Activated CD8-positive, alpha-beta memory T cell treated with anti-CD3 and anti-CD28 coated beads for 36 hours (primary cell): Measurements from ENCODE around the gene LRRC8D. TPM values are rescaled to one million over a fixed set of nuclear protein-coding genes. Genes with fewer than 3 reads are reported as not detected.

Experiments
- CTCF ChIA-PET: fragments of 350-600 bp; sonication (Branson Sonifier 250); formaldehyde crosslinking; loops from one replicate; lab custom pipeline; 2021; ENCODE audit warnings: antibody characterized with exemption; lab: Charles Lee
- POLR2A ChIA-PET: fragments of 350-600 bp; sonication (Branson Sonifier 250); formaldehyde crosslinking; loops from one replicate; lab custom pipeline; 2021; ENCODE audit warnings: antibody characterized with exemption; lab: Charles Lee
- total RNA-seq, 2 experiments: library from RNA; stranded (reverse); gene quantifications; one replicate each; pipeline ENCODE4 v1.2.3, GENCODE V29; 2021

Gene LRRC8D
- total RNA-seq, 2 experiments from 2014 or later = 39.4 to 40.4 TPM

DNA sequence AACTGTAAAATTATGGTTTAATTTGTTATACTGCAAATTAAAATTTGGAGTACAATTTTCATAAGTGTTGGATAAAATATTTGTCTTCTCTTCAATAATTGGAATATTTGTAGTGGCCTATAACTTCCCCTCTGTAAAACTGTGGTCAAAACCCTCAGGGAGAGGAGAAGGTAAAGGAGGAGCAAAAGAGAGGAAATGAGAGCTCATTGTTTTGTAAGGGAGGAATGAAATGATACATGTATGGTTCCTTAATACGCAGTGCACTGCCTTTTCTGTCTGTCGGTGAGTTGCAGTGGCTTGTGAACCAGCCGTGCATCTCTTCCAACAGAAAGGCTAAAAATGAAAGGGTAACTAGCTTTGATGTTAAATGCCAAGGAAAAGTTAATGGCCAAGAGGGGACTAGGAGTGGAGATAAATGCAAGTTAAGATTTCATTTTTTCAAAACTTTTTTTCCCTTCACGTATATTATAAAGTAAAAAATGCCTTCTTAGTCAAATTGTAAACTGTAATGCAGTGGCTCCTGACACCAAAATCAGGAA lies 26.4 kb downstream of the LRRC8D start:
- POLR2A ChIA-PET = no interaction called here
- CTCF ChIA-PET = no interaction called here

GRCh38 chr1:89850844-89851415 lies 30.1 kb downstream of the LRRC8D start:
- CTCF ChIA-PET = interaction anchor here (0.7 to 1.0 kb wide), 2 partner anchors 17 to 136 kb away, joined by 3 read pairs; no protein-coding TSS in a partner anchor
- POLR2A ChIA-PET = no interaction called here

DNA sequence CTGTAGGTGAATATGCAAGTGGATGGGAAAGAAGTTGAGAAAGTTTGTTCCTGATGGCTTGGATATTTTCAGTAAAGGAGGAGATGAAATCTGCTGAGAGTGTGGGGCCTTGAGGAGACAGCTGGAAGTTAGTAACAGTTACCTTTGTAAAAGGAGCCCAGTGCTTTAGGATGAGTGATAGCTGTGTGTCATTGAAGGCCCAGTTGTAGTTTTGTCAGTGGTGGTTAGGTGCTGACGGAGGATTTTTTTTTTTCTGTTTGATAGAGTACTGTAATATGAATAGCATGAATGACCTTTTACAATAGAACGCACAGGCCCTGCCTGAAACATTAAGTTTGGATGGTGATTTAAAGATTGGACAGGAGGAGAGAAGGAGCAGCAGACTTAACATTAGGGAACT lies 33.3 kb downstream of the LRRC8D start:
- ChIA-PET CTCF (no interaction called here), POLR2A (interaction anchor here (1.3 kb wide), 1 partner anchor 10 kb away, joined by 5 read pairs; no protein-coding TSS in a partner anchor)

- ChIA-PET CTCF (interaction anchor here (1.0 kb wide), 1 partner anchor 12 kb away, joined by 5 read pairs; no protein-coding TSS in a partner anchor), POLR2A (interaction anchor here (0.6 to 1.0 kb wide), 2 partner anchors 12 to 34 kb away, joined by 3 to 5 read pairs; no protein-coding TSS in a partner anchor)
These were observed 34.7 kb downstream of the LRRC8D start for GRCh38 chr1:89855413-89856123.

DNA sequence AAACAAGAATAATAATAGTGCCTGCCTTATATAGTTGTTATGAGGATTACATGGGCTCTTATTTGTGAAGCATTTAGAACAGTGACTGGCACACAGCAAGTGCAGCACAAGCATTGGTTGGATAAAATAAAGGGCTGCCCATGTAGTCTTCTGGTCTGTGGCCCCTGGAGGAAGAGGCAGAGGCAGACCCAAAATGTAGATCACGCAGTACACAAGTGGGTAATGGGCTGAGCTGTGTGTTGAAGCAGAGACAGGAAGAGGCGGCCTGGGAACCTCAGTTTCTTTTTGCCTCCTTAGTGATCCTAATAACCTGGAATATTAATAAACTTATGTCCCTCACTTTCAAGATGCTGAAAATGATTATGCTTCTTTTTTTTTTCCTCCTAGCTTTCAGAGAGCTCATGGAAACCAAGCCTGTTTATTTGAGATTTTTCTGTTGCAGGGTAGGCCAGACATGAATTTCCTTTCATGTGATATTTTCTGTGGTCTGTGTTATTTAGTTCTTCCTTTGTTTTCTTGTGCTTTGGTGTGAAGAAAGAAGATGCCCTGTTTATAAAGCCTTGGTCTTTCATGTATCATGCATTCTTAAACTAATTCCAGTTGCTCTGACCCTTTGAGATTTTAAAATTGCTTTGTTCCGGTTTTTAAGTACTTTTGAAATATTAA lies 42.5 kb downstream of the LRRC8D start:
- POLR2A ChIA-PET = no interaction called here
- CTCF ChIA-PET = no interaction called here

GRCh38 chr1:89865498-89866382 lies 44.9 kb downstream of the LRRC8D start:
- ChIA-PET CTCF (no interaction called here), POLR2A (no interaction called here)

DNA sequence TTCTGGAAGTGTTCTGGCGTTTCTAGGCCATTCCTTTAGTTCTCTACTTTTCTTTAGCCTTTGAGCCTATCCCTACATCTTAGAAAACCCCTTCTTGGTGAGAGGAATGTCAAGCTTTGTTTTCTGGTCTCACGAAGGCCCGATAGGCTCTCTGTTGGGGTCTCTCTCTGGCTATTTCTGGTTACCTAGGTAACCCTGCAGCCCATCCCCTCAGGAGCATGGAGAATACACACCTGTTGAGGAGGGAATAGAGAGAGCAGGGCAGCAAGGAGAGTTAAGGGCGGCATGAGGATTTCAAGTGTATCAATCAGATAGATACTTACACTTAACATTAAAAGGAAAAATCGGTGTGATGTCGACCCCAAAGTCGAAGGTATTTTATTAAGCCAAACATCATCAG lies 45.7 kb downstream of the LRRC8D start:
- ChIA-PET CTCF (no interaction called here), POLR2A (no interaction called here)

GRCh38 chr1:89870998-89871397 lies 50.2 kb downstream of the LRRC8D start:
- POLR2A ChIA-PET = no interaction called here
- CTCF ChIA-PET = no interaction called here

DNA sequence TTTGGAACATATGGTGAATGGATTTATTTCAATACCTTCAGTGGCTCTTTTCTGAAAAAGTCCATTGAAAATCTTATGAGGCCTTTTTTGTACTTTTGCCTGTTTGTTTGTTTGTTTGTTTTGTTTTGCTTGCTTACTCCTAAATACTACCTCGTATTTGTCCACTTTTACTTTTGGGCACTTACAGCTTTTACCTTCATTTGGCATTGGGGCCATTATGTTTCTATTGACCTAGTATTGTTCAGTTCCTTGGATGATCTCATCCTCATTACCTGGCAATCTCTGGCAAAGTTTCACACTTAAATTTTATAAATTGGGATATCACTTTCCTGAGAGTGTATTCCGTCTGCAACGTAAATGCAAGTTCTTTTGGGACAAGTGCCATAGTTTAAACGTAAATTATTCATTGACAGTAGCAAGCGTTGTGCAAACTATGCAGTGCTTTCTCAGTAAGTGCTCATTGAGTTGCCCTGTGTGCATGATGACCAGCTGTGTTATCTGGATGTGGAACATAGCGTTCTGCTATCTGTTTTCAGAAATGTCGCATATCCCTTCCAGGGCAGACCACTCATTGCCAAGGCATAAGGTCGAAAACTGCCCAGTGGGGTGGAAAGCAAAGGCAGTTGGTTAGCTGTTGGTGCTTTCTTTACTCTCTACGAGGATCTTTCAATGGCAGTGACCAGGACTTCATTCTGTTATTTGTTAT lies 51.1 kb downstream of the LRRC8D start:
- ChIA-PET POLR2A (no interaction called here), CTCF (no interaction called here)

- CTCF ChIA-PET = interaction anchor here (0.6 kb wide), 1 partner anchor 68 kb away, joined by 3 read pairs; no protein-coding TSS in a partner anchor
- POLR2A ChIA-PET = no interaction called here
These were observed 51.7 kb downstream of the LRRC8D start for GRCh38 chr1:89872567-89872966.

GRCh38 chr1:89873288-89873687 lies 52.5 kb downstream of the LRRC8D start:
- POLR2A ChIA-PET = no interaction called here
- CTCF ChIA-PET = no interaction called here

- CTCF ChIA-PET = no interaction called here
These were observed 52.9 kb downstream of the LRRC8D start for GRCh38 chr1:89873770-89874169.

GRCh38 chr1:89876463-89876862 lies 55.6 kb downstream of the LRRC8D start:
- POLR2A ChIA-PET = no interaction called here
- CTCF ChIA-PET = no interaction called here

More at GRCh38 chr1:89873770-89874169, 52.9 kb downstream of the LRRC8D start:
- POLR2A ChIA-PET = no interaction called here

DNA sequence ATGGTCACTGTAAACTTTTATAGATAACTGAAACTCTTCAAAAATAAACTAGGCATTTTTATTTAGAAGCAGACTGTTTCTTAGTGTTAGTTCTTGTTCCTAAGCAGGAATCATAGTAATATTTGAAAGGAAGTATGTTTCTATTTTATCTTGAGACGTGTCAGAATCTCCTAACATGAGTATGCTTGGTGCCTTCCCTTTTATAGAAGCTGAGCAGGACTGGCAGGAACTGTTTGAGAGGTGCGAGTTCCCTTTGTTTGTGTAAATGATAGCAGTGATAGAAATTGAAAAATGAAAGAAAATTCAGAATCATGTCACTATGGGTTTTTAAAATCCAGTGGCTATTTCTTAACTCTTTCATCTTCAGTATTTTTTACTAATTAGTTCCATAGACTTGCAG lies 56.9 kb downstream of the LRRC8D start:
- POLR2A ChIA-PET = no interaction called here
- CTCF ChIA-PET = no interaction called here

DNA sequence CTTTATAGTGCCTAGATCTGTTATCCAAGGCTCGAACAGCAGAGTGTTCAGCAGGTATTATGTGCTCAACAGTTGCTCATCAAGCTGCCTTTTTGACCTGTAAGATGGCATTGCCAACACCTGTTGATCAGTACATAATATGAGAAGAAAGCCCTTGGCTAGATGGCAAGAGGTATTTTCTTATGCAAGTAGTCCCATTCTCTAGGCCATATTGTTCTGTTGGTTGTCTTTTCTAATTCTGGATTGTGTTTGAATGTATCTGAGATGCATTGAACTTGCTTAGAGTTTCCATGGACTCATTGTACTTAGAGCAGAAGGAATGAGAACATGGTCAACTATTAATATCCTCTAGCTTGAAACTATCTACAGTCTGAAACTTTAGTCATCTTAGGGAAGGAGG lies 57.4 kb downstream of the LRRC8D start:
- CTCF ChIA-PET = no interaction called here
- POLR2A ChIA-PET = no interaction called here

DNA sequence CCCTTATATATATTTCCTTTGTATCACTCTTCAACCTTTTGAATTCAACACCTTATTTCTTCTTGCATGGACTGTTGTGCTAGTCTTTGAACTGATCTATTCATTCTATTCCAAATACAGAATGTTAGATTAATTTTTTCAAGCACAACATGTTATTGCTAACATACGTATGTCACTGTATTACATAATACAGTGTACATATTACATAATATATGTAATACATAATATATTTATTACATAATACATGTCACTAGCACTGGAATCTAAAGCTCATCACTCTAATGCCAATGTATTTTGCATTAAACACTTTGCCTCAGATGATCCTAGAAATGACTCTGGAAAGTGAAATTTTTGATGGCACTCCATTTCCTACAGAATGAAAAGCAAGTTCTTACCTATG lies 59.8 kb downstream of the LRRC8D start:
- ChIA-PET CTCF (interaction anchor here (1.4 kb wide), 1 partner anchor 38 kb away, joined by 3 read pairs; no protein-coding TSS in a partner anchor), POLR2A (no interaction called here)

DNA sequence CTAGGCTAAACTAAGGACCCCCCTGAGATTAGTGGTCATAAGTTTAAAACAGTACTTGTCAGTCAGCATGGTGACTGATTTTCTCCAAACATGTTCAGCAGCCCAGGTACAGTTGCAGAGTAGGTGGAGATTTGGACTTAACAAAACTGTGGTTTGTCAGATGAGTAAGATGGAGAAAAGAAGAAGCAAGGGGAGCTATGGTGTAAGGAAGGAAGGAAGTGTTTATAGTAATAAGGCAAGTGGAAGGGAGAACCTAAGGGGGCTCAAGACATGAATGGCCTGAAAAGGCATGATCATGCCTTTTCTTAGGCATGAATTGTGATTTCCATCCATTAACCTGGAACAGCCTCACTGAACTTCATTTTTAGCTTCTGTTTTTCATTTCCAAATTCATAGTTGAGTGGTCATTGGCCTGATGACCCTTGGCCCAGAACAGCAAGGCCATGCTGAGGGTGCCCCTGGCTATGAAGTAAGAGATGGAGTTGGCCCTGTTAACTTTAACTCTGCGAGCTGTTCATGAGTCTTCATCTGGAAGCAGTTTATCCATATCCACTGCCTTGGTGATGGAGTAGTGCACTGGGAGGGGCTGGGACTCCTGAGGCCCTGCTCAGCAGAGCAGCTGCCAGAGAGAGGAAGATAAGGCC lies 60.7 kb downstream of the LRRC8D start:
- ChIA-PET POLR2A (no interaction called here), CTCF (interaction anchor here (1.4 kb wide), 1 partner anchor 38 kb away, joined by 3 read pairs; no protein-coding TSS in a partner anchor)
